ENCODE results near the gene SOCS3.
A peak's percentile ranks its signal among the peaks of the same experiment; 100 is the strongest.

Gene SOCS3

GRCh38 chr17:78353834-78354233 lies 6.0 kb downstream of the SOCS3 start:
- Histone ChIP-seq H4K20me1 (ENCODE audit: insufficient read depth, low read length) (peaks cover 48% of the 10 kb centered on the region), H3K4me1 (ENCODE audit: low read length) (peaks cover 68% of the 10 kb centered on the region), H3K9ac (ENCODE audit: low read length) (no peak overlapping the region), H3K9me3 (ENCODE audit: insufficient read depth, low read length) (no peaks in the 10 kb centered on the region), H2AFZ (ENCODE audit: low read depth, low read length) (no peak overlapping the region), H3K4me3 (ENCODE audit: low read length) (peak overlapping the region; percentile 74; the same call in 1 of the 2 replicates), H3K27me3 (ENCODE audit: low read depth, low read length) (no peaks in the 10 kb centered on the region), H3K36me3 (replicated peaks; ENCODE audit: low read depth, low read length) (peaks cover 47% of the 10 kb centered on the region), H3K4me2 (ENCODE audit: low read length) (peak overlapping the region; percentile 85), H3K79me2 (ENCODE audit: low read length) (peaks cover 37% of the 10 kb centered on the region), H3K27ac (ENCODE audit: low read length) (peak overlapping the region; percentile 5; the same call in 1 of the 2 replicates)
- TF ChIP-seq CTCF (IDR thresholded peaks at IDR 0.05; ENCODE audit: low read depth, low read length) (no peak), EZH2phosphoT487 (IDR thresholded peaks at IDR 0.05; ENCODE audit: low read depth) (no peak)

GRCh38 chr17:78351449-78352006 lies 8.3 kb downstream of the SOCS3 start:
- Histone ChIP-seq H3K27me3 (ENCODE audit: low read depth, low read length) (peaks cover 8% of the 10 kb centered on the region; the same call in 1 of the 2 replicates), H3K9ac (ENCODE audit: low read length) (0 out of 2 replicates have a peak overlapping the region, but pooled peaks have one; percentile 9), H3K4me2 (ENCODE audit: low read length) (peak overlapping the region; percentile 85), H4K20me1 (ENCODE audit: insufficient read depth, low read length) (peaks cover 25% of the 10 kb centered on the region), H3K79me2 (ENCODE audit: low read length) (peaks cover 15% of the 10 kb centered on the region), H3K36me3 (replicated peaks; ENCODE audit: low read depth, low read length) (peaks cover 25% of the 10 kb centered on the region), H3K27ac (ENCODE audit: low read length) (0 out of 2 replicates have a peak overlapping the region, but pooled peaks have one; percentile 3), H3K4me3 (ENCODE audit: low read length) (no peak overlapping the region), H3K9me3 (ENCODE audit: insufficient read depth, low read length) (no peaks in the 10 kb centered on the region), H2AFZ (ENCODE audit: low read depth, low read length) (no peak overlapping the region), H3K4me1 (ENCODE audit: low read length) (peaks cover 75% of the 10 kb centered on the region)
- TF ChIP-seq EZH2phosphoT487 (IDR thresholded peaks at IDR 0.05; ENCODE audit: low read depth) = no peak
- TF ChIP-seq CTCF (IDR thresholded peaks at IDR 0.05; ENCODE audit: low read depth, low read length) = no peak

GRCh38 chr17:78349891-78350642 lies 9.8 kb downstream of the SOCS3 start:
- Histone ChIP-seq H3K36me3 (replicated peaks; ENCODE audit: low read depth, low read length) (peaks cover 13% of the 10 kb centered on the region), H3K27ac (ENCODE audit: low read length) (no peak overlapping the region), H3K4me3 (ENCODE audit: low read length) (no peak overlapping the region), H3K27me3 (ENCODE audit: low read depth, low read length) (peaks cover 8% of the 10 kb centered on the region; the same call in 1 of the 2 replicates), H3K4me2 (ENCODE audit: low read length) (peak overlapping the region; percentile 14), H3K9me3 (ENCODE audit: insufficient read depth, low read length) (no peaks in the 10 kb centered on the region), H4K20me1 (ENCODE audit: insufficient read depth, low read length) (peaks cover 12% of the 10 kb centered on the region; the same call in 1 of the 2 replicates), H3K9ac (ENCODE audit: low read length) (no peak overlapping the region), H3K79me2 (ENCODE audit: low read length) (peaks cover 2% of the 10 kb centered on the region; the same call in 1 of the 2 replicates), H2AFZ (ENCODE audit: low read depth, low read length) (no peak overlapping the region), H3K4me1 (ENCODE audit: low read length) (peaks cover 61% of the 10 kb centered on the region)
- no peak for TF ChIP-seq EZH2phosphoT487 (IDR thresholded peaks at IDR 0.05; ENCODE audit: low read depth)
- peak; percentile 34 for TF ChIP-seq CTCF (IDR thresholded peaks at IDR 0.05; ENCODE audit: low read depth, low read length)
